Ishikawa (cell line): Measurements from ENCODE around the gene PKMYT1.

Experiments used
- CREB1 ChIP-seq: IDR thresholded peaks from 2 replicates; pipeline ENCODE4 v1.6.1; 2012; ENCODE audit warnings: low read depth
- EGR1 ChIP-seq: IDR thresholded peaks from 2 replicates; pipeline ENCODE4 v1.6.1; 2012
- MAX ChIP-seq: IDR thresholded peaks from 2 replicates; pipeline ENCODE4 v1.6.1; 2012
- NFIC ChIP-seq: IDR thresholded peaks from 2 replicates; pipeline ENCODE4 v1.6.1; 2012
- REST ChIP-seq: IDR thresholded peaks from 2 replicates; pipeline ENCODE4 v1.6.1; 2012; ENCODE audit warnings: low read depth, mild to moderate bottlenecking
- TAF1 ChIP-seq: IDR thresholded peaks from 2 replicates; pipeline ENCODE4 v1.6.1; 2012; ENCODE audit warnings: low read depth, mild to moderate bottlenecking
- TCF12 ChIP-seq: IDR thresholded peaks from 2 replicates; pipeline ENCODE4 v1.6.1; 2012; ENCODE audit warnings: low read depth
- TEAD4 ChIP-seq: IDR thresholded peaks from 2 replicates; pipeline ENCODE4 v1.6.1; 2012
- USF1 ChIP-seq: IDR thresholded peaks from 2 replicates; pipeline ENCODE4 v1.6.1; 2012
- YY1 ChIP-seq: IDR thresholded peaks from 2 replicates; pipeline ENCODE4 v1.6.1; 2012; ENCODE audit warnings: low read depth

- TF ChIP-seq MAX (no peak), EGR1 (no peak), CREB1 (no peak), TCF12 (no peak), REST (no peak), YY1 (no peak), TAF1 (no peak), USF1 (no peak), NFIC (no peak), TEAD4 (no peak)
These were observed 45.8 kb downstream of the PKMYT1 start for GRCh38 chr16:2934450-2934849.
